GM18907 (cell line): ENCODE results near the gene FNDC3B.

Experiments used
- ATAC-seq: cut with Tn5 transposase; IDR thresholded peaks from one replicate; pipeline ENCODE4 v1.9.1; 2021; ENCODE audit warnings: mild to moderate bottlenecking, moderate library complexity; ENCODE audit not compliant: unreplicated experiment

Gene FNDC3B

GRCh38 chr3:172410702-172411477 is 371.5 kb downstream of the FNDC3B start:
- no peak for ATAC-seq

DNA sequence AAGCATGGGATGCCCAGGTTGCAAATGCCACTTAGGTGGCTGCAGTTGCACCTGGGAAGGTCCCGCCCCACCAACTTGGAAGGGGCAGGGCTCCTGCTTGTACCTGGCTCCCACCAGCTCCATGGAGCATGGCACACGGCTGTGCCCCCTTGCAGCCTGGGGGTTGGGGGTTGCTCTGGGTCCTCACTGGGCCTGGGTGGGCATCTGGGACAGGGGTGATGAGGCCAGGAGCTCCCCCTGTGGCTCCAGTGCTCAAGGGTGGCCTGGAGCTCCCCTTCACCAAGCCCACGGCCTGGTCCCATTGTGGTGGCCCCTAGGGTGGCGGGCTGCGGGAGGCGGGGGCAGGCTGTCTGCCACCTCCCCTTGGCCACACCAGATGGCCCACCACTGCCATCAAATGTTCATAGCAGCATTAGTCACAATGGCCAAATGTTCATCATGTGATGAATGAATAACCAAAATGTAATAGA is 372.1 kb downstream of the FNDC3B start:
- ATAC-seq = no peak

DNA sequence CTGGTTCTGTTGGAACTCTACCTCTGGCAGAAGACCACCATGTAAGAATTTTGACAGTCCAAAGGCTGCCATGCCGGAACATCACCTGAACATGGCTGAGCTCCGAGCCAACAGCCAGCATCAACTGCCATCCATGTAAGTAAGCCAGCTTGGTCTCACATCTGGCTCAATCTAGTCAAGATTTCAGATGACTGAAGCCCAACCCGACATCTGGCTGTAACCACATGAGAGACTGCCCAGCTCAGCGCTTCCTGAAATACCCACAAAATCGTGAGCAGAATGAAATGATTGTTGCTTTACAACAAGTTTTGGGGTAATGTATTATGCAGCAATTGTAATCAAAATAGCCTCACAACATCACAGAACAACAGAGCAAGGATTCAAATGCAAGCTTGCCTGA is 375.9 kb downstream of the FNDC3B start:
- ATAC-seq = no peak

DNA sequence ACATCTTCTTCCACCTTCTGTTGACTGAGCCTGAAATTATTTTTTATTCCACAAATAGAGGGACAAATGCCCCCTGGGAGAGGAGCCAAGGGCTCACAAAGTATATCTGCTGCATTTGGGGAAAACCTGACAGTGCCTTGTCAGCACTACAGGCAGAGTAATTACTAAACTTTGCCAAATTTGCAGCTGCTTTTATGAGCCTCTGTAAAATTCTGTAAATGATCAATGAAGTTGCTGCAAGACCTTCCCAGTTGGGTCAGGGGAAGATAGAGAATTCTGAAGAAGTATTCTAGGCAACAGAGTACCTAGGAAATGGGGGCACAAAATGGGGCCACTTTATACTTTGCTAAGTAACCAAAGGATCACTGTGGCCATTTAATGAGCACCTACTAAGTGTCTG is 398.3 kb downstream of the FNDC3B start:
- no peak for ATAC-seq

DNA sequence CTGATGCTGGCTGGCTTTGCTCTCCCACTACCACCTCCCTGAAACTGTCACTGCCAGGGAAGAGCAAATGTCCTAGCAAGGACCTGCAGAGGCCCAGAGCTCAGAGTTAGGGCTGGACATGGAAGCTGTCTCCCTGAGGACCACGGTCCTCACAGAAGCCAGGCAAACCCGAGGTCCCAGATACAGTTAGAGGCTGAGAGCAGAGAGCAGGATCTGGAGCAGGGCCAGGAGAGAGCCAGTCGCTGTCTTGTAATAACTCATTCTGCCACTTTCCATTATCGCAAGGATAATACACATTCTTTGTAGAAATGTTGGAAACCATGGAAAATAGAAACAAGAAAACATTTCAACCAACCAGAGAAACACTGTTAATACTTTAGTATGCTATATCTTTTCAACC is 398.8 kb downstream of the FNDC3B start:
- ATAC-seq = no peak

DNA sequence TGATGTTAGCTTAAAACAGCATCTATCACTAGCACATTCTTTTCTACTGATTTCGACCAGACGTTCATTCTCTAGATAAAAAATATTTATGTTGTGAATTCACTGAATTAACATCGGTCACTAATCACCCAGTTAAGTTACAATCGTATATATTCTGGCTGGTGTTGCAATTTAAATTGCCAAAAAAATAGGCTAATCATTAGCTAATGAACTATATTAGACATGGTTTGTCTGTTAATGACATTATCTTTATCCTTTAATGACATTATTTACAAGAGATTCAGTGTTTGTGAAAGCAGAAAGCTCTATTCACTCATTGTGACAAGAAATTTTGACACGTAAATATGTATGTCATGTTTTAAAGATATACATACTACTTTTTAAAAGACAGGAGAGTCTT is 402.2 kb downstream of the FNDC3B start:
- ATAC-seq = no peak

DNA sequence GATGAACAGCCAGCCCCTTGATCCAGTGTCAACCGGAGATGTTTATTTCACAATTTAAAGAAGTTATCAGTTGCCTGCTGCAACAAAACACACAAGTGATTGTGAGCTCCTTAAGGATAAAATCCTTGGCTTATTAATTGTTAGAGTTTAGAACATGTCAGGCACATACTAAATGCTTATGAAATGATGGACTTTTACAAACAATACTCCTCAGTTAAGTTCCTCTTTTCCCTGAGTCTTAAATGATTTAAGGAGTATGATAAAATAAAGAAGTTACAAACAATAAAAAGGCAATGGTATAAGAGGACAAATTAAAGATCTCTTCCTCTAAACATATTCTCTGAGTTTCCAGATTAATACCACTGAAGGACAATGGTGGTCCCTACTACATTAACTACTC is 403.2 kb downstream of the FNDC3B start:
- ATAC-seq = no peak

GRCh38 chr3:172444821-172445220 is 405.4 kb downstream of the FNDC3B start:
- no peak for ATAC-seq

DNA sequence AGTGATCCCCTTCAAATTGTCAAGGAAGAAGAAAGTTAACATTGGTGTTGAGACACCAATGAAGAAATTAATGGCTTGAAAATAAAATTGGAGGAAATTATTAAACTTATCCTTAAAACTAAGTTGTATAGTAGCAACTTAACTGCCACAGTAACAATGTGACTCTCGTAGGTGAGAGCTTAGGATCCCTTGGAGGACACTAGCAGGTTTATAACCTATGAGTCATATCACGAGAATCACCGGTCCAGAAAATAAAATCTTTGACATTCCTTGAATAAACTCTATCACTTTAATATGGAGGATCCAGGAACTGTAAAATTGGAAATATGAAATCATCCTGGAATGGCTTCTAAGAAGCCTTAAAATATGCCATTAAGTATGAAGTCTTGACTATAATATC is 406.8 kb downstream of the FNDC3B start:
- no peak for ATAC-seq

DNA sequence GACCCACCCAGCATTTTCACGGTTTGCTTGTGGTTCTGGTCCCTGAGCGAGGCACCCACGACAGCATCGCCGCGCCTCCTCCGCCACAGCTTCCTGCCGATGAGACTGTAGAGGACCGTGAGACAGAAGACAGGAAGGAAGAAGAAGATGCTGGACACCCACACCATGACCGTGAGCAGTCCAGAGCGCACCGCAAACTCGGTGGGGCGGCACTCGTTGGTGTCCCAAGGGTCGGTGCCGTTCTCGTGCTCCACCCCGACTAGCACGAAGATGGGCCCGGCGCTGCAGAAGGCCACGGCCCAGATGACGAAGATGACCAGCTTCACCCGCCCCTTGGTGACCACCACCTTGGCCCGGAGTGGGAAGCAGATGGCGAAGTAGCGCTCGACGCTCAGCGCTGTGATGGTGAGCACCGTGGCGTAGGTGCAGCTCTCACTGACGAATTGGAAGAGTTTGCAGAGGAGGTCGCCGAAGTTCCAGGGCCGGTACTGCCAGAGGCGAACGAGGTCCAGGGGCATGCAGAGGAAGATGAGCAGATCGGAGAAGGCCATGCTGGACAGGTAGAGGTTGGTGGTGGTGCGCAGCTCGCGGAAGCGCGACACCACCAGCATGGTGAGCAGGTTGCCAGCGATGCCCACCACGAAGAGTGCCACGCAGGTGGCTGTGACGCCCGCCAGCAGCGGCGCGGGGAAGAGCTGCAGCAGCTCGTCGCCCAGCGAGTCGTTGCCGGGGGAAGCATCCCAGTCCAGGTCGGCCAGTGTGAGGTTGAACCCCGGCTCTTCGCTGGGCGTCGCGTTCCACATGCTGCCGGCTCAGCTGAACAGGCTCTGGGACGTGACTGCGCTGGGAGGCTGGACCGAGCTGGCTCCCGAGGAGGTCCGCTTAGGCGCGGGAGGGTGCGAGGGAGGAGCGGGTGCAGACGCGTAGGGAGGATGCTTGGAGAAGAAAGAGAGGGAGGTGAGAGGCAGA is 408.5 kb downstream of the FNDC3B start, which contains the start of gene GHSR:
GHSR (minus strand) TSS at position 846 of the 969 bp plus-strand sequence; CDS start at position 803, 43 bp downstream.
- ATAC-seq = no peak

GRCh38 chr3:172448661-172449465 is 409.5 kb downstream of the FNDC3B start:
- no peak for ATAC-seq

GRCh38 chr3:172449466-172450149 is 410.2 kb downstream of the FNDC3B start:
- no peak for ATAC-seq
